Ishikawa (cell line): ENCODE measurements around the gene POSTN.

Experiments used
- CEBPB ChIP-seq: IDR thresholded peaks from 2 replicates; pipeline ENCODE4 v1.6.1; 2012
- CREB1 ChIP-seq: IDR thresholded peaks from 2 replicates; pipeline ENCODE4 v1.6.1; 2012; ENCODE audit warnings: low read depth
- EGR1 ChIP-seq: IDR thresholded peaks from 2 replicates; pipeline ENCODE4 v1.6.1; 2012
- EP300 ChIP-seq: IDR thresholded peaks from 2 replicates; pipeline ENCODE4 v1.6.1; 2012; ENCODE audit warnings: borderline replicate concordance
- FOXM1 ChIP-seq: IDR thresholded peaks from 2 replicates; pipeline ENCODE4 v1.6.1; 2012; ENCODE audit warnings: low read depth, borderline replicate concordance
- MAX ChIP-seq: IDR thresholded peaks from 2 replicates; pipeline ENCODE4 v1.6.1; 2012
- NFIC ChIP-seq: IDR thresholded peaks from 2 replicates; pipeline ENCODE4 v1.6.1; 2012
- RAD21 ChIP-seq: IDR thresholded peaks from 2 replicates; pipeline ENCODE4 v1.6.1; 2012; ENCODE audit warnings: low read depth
- TAF1 ChIP-seq: IDR thresholded peaks from 2 replicates; pipeline ENCODE4 v1.6.1; 2012; ENCODE audit warnings: low read depth, mild to moderate bottlenecking
- TCF12 ChIP-seq: IDR thresholded peaks from 2 replicates; pipeline ENCODE4 v1.6.1; 2012; ENCODE audit warnings: low read depth
- TEAD4 ChIP-seq: IDR thresholded peaks from 2 replicates; pipeline ENCODE4 v1.6.1; 2012
- USF1 ChIP-seq: IDR thresholded peaks from 2 replicates; pipeline ENCODE4 v1.6.1; 2012
- YY1 ChIP-seq: IDR thresholded peaks from 2 replicates; pipeline ENCODE4 v1.6.1; 2012; ENCODE audit warnings: low read depth
- ZBTB7A ChIP-seq: IDR thresholded peaks from 2 replicates; pipeline ENCODE4 v1.6.1; 2012; ENCODE audit warnings: low read depth
- TF ChIP-seq, protein P1 (sequence below): IDR thresholded peaks from 2 replicates; pipeline ENCODE4 v1.6.1; 2012; ENCODE audit warnings: low read depth, mild to moderate bottlenecking

Gene POSTN

DNA sequence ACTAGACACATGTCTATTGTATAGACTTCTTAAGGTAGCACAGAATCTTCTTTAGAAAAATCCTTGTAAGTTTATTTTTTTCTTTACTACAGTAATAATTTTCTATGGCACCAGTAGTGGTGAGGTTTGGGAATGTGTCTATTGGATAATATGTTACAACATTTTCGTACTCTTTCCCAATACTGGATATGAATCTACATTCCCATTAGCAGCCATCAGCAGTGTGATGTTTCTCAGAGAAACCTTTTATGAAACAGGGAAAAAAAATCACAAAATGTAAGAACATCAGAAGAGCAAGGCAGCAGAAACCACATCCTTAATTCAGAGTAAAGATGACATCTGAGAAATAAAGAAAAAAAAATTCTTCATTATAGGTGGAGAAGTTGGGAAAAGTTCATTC lies 83.3 kb downstream of the POSTN start:
- TF ChIP-seq CREB1 (no peak), NFIC (no peak), FOXM1 (no peak), CEBPB (no peak), YY1 (no peak), RAD21 (no peak), TCF12 (no peak), TEAD4 (no peak), USF1 (no peak), ZBTB7A (no peak), EP300 (no peak), MAX (no peak), TAF1 (no peak), EGR1 (no peak)
- TF ChIP-seq, protein P1, sequence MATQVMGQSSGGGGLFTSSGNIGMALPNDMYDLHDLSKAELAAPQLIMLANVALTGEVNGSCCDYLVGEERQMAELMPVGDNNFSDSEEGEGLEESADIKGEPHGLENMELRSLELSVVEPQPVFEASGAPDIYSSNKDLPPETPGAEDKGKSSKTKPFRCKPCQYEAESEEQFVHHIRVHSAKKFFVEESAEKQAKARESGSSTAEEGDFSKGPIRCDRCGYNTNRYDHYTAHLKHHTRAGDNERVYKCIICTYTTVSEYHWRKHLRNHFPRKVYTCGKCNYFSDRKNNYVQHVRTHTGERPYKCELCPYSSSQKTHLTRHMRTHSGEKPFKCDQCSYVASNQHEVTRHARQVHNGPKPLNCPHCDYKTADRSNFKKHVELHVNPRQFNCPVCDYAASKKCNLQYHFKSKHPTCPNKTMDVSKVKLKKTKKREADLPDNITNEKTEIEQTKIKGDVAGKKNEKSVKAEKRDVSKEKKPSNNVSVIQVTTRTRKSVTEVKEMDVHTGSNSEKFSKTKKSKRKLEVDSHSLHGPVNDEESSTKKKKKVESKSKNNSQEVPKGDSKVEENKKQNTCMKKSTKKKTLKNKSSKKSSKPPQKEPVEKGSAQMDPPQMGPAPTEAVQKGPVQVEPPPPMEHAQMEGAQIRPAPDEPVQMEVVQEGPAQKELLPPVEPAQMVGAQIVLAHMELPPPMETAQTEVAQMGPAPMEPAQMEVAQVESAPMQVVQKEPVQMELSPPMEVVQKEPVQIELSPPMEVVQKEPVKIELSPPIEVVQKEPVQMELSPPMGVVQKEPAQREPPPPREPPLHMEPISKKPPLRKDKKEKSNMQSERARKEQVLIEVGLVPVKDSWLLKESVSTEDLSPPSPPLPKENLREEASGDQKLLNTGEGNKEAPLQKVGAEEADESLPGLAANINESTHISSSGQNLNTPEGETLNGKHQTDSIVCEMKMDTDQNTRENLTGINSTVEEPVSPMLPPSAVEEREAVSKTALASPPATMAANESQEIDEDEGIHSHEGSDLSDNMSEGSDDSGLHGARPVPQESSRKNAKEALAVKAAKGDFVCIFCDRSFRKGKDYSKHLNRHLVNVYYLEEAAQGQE = no peak
